Stomach (tissue), 4 donors: ENCODE results near the gene RXRA.

Source experiments
- POLR2A ChIP-seq, 4 donors: fragments of 450-650 bp; IDR thresholded peaks; one replicate each; pipeline ENCODE4 v1.6.1; 2016; ENCODE audit warnings: antibody characterized with exemption in 4 of 4, control low read depth in 2 of 4, mild to moderate bottlenecking in 1 of 4, moderate library complexity in 1 of 4
- TF ChIP-seq, protein P1 (sequence below), 7 experiments: fragments of 450-650 bp in 4 of 7; fragments of 200-600 bp in 3 of 7; sonication (generic) in 3 of 7; IDR thresholded peaks; one replicate each; pipeline ENCODE4 v1.5.1; 2016 to 2019; ENCODE audit warnings: antibody characterized with exemption in 7 of 7, control low read depth in 2 of 7, mild to moderate bottlenecking in 1 of 7

- TF ChIP-seq POLR2A (IDR thresholded peaks at IDR 0.05), result no peak
- TF ChIP-seq, protein P1, sequence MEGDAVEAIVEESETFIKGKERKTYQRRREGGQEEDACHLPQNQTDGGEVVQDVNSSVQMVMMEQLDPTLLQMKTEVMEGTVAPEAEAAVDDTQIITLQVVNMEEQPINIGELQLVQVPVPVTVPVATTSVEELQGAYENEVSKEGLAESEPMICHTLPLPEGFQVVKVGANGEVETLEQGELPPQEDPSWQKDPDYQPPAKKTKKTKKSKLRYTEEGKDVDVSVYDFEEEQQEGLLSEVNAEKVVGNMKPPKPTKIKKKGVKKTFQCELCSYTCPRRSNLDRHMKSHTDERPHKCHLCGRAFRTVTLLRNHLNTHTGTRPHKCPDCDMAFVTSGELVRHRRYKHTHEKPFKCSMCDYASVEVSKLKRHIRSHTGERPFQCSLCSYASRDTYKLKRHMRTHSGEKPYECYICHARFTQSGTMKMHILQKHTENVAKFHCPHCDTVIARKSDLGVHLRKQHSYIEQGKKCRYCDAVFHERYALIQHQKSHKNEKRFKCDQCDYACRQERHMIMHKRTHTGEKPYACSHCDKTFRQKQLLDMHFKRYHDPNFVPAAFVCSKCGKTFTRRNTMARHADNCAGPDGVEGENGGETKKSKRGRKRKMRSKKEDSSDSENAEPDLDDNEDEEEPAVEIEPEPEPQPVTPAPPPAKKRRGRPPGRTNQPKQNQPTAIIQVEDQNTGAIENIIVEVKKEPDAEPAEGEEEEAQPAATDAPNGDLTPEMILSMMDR (IDR thresholded peaks at IDR 0.05), result no peak
These were observed 10.7 kb downstream of the RXRA start for GRCh38 chr9:134336924-134337323.
